HG02642 (cell line): ENCODE data around the gene CLPX.
A peak's percentile ranks its signal among the peaks of the same experiment; 100 is the strongest.
"Not testable (repeated sequence)": the region's sequence is repeated elsewhere in the genome, so short reads cannot be mapped to it uniquely, and the experiment has no call there.

Experiments used
- ATAC-seq: cut with Tn5 transposase; IDR thresholded peaks from one replicate; pipeline ENCODE4 v1.9.1; 2021; ENCODE audit warnings: mild to moderate bottlenecking; ENCODE audit not compliant: unreplicated experiment, poor library complexity

Gene CLPX

GRCh38 chr15:65175511-65175910 is 9.6 kb downstream of the CLPX start:
- ATAC-seq = no peak

GRCh38 chr15:65174509-65174908 is 10.6 kb downstream of the CLPX start:
- no peak for ATAC-seq

GRCh38 chr15:65172531-65172930 is 12.6 kb downstream of the CLPX start:
- ATAC-seq = no peak

GRCh38 chr15:65171428-65171827 is 13.7 kb downstream of the CLPX start:
- ATAC-seq = no peak

DNA sequence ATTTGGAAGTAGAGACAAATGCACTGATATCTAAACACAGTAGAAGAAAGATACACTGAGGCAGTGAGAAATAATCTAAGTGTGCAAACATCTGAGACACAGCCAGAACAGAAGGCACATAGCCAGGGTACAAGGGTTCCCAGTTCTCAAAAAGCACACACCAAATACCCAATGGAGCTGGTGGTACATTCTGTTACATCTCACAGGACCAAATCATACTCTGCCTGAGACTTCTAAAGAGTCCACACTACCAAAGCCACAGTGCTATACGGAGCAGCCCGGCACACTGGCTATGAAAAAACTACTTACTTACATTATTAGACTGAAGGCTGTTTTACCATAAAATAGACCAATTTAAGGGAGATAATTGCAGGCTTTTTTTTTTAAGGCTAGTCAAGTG is 19.3 kb downstream of the CLPX start:
- ATAC-seq = no peak

DNA sequence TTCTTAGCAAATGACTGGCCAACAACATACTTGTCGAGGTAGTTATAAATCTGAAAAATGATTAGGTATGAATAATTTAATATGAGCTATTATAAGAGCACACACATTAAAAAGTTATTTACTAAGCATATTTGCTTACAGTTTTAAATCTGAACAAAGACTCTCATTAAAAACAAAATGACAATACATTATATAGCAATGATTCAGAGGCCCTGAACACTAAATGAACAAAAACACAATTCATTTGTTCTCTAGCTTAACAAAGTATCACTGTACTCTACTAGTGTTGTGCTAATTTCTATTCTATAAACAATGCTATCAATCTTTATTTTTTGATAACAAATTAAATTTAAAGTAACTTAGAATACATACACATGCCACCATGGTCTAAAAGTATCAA is 21.0 kb downstream of the CLPX start:
- no peak for ATAC-seq

DNA sequence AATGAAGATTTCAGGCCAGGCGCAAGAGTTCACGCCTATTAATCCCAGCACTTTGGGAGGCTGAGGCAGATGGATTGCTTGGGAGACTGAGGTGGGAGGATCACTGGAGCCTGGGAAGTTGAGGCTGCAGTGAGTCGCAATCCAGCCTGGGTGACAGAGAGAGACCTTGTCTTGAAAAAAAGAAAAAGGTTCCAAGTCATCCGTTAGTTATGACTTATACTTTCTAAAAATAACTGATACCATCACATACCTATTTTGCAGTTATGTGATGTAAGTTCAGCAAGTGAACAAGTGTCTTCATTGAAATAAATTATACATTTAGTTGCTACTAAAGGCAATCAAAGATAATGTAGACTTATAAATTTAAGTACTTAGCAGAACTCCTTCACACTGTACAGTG is 22.1 kb downstream of the CLPX start:
- no peak for ATAC-seq

GRCh38 chr15:65156692-65157091 is 28.4 kb downstream of the CLPX start:
- no peak for ATAC-seq

- no peak for ATAC-seq
These were observed 30.4 kb downstream of the CLPX start for GRCh38 chr15:65154720-65155119.

DNA sequence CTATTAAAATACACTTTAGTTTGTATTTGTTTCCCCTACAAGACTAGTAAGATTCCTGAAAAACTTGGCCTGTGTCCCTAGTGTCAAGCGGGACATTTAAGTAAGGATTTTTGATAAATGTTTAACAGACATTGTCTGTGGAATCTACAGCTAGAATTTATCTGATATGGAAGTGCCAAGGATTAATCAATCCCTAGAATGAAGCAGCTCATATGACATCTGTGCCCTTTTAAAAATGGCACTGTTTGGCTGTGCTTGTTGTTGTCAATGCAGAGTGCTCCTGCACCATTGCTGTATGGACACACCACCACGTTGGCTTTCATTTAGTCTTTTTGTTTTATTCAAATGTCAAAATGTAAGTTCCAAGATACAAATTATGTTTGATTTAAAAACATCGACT is 37.2 kb downstream of the CLPX start:
- ATAC-seq = no peak

DNA sequence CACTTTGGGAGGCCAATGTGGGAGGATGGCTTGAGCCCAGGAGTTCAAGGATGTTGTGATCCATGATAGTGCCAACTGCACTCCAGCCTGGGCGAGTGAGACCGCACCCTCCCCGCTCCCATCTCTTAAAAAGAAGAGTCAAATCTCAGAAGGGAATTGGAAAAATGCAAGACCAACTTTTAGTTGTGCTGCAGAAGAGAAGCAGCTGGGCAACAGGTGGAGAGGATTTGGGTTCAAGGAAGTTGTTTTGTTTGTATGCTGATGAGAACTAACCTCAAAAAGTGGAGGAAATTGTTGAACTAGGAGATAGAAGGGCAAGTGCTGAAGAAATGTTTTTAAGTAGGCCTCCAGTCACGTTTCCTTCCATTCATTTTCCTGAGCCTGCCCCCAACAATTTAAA is 38.7 kb downstream of the CLPX start:
- ATAC-seq = no peak

GRCh38 chr15:65138631-65139030 is 46.5 kb downstream of the CLPX start:
- ATAC-seq = not testable (repeated sequence)

DNA sequence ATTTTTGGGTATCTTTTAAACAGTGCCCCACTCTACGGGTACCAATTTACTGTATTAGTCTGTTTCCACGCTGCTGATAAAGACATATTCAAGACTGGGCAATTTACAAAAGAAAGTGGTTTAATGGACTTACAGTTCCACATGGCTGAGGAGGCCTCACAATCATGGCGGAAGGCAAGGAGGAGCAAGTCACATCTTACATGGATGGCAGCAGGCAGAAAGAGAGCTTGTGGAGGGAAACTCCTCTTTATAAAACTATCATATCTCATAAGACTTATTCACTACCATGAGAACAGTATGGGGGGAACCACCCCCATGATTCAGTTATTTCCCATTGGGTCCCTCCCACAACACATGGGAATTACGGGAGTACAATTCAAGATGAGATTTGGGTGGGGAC is 47.2 kb downstream of the CLPX start:
- not testable (repeated sequence) for ATAC-seq

- not testable (repeated sequence) for ATAC-seq
These were observed 48.1 kb downstream of the CLPX start for GRCh38 chr15:65137089-65137488.

GRCh38 chr15:65134538-65134937 is 50.6 kb downstream of the CLPX start:
- no peak for ATAC-seq

DNA sequence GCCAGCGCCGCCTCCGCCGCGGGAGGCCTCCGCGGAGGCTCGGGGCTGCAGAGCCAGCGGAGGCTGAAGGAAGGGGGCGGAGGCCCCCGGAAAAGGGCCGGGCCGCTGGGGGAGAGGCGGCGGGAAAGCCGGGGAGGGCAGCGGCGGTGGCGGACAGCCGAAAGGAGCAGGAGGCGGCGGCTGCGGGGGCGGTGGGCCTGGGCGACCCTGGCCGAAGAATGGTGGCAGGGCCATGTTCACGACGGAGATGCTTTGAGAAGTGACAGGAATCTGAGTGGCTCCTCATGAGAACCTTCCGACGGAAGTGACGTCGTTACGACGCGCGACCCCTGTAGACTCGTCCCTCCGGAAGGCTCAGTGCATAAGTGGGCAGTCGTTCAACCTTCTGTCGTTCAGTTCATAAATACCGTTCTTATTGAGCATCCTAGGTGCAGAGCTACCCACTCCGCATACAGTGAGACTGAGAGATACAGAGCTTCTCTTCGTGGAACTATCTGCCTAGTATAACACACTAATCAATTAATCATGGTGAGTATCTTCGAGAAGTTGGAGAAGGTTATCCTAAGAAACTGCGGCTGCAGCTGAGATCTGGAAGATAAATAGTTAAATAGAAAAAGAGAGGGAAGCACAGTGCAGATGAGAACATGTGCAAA is 51.5 kb downstream of the CLPX start, which contains the start of gene PDCD7:
Gene PDCD7 (minus strand): TSS at position 261 of the 653 bp plus-strand sequence. CDS start 27 bp downstream, at position 234.
- ATAC-seq = peak; percentile 85

- peak; percentile 53 for ATAC-seq
These were observed 52.1 kb downstream of the CLPX start for GRCh38 chr15:65132878-65133547.

DNA sequence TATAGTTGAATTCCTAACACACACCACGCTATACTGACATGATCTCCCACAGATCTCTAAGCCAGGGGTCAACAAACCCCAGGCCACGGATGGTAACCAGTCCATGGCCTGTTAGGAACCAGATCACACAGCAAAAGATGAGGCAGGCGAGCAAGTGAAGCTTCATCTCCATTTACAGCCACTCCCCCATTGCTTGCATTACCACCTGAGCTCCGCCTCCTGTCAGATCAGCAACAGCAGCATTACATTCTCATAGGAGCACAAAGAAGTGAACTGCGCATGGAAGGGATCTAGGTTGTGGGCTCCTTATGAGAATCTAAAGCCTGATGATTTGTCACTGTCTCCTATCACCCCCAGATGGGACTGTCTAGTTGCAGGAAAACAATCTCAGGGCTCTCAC is 54.2 kb downstream of the CLPX start:
- ATAC-seq = no peak

GRCh38 chr15:65115542-65115941 is 69.6 kb downstream of the CLPX start:
- ATAC-seq = no peak

DNA sequence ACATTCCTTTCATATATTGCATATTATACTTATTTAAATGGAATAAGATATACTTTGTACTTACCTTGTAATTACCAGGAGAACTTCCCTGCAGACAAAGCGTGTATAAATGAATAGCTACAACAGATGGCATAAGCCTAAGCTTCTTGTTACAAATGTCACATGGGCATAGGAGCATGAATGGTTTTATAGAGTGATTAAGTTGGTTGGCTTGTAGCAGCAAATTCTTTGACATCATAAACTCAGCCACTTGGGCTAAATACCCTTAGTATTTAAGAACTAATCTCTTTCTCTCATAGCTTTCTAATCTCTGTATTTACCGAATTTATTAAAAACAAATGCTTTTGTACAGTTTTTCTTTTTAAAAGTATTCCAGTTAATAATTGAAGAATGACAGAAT is 70.1 kb downstream of the CLPX start, which contains the start of gene UBAP1L:
Gene UBAP1L (minus strand): TSS at position 115 of the 400 bp plus-strand sequence. CDS start 8,985 bp downstream, outside the sequence.
- no peak for ATAC-seq

DNA sequence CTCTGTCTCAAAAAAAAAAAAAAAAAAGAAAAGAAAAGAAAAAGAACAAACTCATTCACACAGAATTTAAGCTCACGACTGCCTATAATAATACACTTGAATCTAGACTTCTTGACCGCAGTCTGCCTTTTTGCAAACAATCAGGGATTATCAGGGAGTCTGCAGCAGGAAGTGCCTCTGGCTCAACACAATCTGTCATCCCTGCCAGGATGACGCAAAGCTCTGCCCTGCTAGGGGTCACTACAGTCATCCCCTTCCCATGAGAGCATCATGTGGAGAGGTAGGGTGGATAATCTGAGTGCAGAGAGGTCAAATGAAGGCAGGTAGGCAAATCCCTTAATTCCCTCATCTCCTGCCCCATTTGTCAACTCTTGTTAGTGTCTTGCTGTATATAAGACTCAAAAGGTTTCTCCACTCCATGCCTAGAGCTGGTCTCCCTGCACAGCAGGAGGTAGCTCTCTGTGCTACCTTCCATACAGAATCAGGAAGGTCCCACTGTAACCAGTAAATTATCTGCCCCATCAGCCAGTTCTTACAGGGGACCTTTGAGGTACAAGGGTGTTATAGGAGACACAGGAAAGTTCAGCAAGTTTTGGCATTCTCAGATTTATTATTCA is 74.4 kb downstream of the CLPX start:
- ATAC-seq = no peak
